D721Med (cell line): ENCODE data around the gene CFAP210.

Source experiments
- DNase-seq: peaks from one replicate; pipeline ENCODE4 v3.0.0; 2011; ENCODE audit warnings: low spot score; ENCODE audit not compliant: insufficient read length
- FAIRE-seq: peaks from 2 replicates; lab custom pipeline; 2011; peaks lifted over from hg19 to GRCh38; lab: Jason Lieb, UNC
- TF ChIP-seq, protein P1 (sequence below): IDR thresholded peaks from 2 replicates; pipeline ENCODE4 v1.5.1; 2012; ENCODE audit warnings: mild to moderate bottlenecking, control low read depth; ENCODE audit not compliant: insufficient read depth; ENCODE audit errors: missing control alignments

CFAP210 gene

DNA sequence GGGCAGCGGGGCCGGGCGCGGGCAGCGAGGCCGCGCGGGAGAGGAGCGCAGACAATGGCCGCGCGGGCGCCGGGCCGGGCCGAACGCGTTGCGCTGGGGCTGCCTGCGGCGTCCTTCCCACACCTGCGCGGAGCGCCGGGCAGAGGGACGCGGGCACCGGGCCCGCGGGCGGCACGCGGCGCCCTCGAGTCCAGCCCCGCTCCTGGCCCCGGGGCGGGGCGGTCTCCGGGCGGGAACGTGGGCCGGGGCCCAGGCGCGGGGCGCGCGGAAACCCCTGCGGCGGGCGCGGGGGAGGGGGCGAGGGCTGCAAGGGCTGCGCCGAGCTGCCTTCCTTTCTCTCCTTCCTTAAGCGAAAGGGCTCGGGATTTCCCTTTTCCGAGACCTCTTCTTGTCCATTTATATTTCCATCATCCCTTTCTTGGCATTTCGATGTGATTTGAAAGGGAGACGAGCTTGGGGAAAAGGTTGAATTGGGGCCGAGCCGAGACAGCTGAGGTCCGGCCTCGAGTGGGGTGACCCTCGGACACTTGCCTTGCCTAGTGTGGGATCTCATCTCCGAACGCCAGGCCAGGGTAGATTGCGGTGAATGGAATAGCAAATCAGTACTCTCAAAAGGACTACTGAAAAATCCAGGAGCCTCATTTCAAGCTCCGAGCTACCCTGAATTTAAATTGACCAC lies 40.1 kb upstream of the CFAP210 start:
- DNase-seq (no peak), FAIRE-seq (no peak)
- TF ChIP-seq, protein P1, sequence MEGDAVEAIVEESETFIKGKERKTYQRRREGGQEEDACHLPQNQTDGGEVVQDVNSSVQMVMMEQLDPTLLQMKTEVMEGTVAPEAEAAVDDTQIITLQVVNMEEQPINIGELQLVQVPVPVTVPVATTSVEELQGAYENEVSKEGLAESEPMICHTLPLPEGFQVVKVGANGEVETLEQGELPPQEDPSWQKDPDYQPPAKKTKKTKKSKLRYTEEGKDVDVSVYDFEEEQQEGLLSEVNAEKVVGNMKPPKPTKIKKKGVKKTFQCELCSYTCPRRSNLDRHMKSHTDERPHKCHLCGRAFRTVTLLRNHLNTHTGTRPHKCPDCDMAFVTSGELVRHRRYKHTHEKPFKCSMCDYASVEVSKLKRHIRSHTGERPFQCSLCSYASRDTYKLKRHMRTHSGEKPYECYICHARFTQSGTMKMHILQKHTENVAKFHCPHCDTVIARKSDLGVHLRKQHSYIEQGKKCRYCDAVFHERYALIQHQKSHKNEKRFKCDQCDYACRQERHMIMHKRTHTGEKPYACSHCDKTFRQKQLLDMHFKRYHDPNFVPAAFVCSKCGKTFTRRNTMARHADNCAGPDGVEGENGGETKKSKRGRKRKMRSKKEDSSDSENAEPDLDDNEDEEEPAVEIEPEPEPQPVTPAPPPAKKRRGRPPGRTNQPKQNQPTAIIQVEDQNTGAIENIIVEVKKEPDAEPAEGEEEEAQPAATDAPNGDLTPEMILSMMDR, result no peak

DNA sequence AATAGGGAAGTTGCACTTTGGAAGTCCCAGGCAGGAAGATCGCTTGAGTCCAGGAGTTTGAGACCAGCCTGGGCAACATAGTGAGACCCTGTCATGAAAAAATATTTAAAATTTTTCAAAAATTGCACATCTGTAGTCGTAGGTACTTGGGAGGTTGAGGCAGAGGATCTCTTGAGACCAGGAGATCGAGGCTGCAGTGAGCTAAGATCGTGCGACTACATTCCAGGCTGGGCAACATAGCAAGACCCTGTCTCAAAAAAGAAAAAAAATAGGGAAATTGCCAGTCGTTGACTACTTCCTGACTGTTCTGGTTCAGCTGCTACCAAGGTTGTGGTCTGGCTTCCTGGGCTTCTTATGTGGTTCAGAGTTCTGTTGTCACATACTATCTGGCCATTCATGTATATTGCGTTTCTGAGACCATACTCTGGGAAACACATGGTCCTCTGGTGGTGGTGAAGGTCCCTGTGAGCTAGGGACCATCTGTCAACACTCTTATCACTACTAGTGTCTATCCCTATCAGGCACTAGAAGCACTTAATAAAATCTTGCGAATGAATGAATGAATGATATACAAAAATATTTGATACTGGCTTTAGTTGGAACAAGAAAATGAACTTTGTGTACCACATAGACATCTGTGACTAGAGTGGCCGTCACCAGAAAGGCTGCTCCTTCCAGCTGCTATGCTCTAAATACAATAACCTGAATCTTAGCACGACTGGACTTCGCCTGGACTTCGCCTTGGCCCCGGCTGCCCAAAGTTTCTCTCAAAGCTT lies 38.6 kb upstream of the CFAP210 start:
- DNase-seq, result no peak
- FAIRE-seq, result no peak
- TF ChIP-seq, protein P1, result no peak

DNA sequence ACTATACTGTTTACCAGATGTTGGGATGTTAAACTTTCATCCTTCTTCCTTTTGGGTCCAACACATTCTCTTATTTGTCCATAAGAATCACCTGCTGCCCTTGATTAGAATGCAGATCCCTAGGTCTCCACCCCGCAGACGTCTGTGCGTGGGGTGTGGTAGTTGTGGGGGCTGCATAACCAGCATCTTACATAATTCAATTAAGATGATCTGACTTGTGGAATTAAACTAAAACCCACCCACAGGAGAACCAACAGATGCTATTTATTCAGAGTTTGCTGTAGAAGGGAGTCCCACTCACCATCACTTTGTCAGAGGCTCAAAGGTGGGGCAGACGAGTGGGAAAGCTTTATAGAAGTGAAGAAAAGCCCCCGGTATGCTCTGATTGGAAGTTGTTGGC lies 37.9 kb upstream of the CFAP210 start:
- DNase-seq (no peak), FAIRE-seq (no peak)
- TF ChIP-seq, protein P1, result no peak

DNA sequence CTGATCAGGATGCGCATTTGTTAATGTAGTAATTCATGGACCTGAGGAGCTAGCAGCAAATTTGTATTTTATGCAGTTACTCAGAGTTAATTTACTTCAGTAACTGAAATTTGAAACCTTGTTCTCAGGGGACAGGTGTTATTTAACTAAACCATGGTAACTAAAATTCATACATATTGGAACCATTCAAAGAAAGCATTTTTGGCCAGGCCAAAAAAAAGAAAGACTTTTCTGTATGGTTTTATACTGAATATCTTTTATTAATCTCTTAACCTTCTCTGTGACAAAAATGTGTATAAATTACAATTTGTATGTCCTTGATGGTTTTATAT lies 35.0 kb upstream of the CFAP210 start:
- DNase-seq, result no peak
- no peak for FAIRE-seq
- TF ChIP-seq, protein P1, result no peak

DNA sequence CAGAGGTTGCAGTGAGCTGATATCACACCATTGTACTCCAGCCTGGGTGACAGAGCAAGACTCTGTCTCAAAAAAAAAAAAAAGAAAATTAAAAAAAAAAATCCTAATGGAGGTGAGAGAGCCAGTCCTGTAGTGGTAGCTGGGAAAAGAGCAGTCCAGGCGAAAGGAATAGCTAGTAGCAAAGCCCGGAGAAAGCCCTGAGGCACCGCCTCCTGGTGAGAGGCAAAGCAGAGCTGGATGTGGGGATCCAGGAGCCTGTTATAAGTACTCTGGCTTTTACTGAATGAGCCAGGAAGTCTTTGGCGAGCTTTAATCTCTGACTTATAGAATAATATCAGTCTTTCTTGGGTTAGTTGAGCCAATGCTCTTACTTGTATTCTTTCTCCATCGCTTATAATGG lies 32.9 kb upstream of the CFAP210 start:
- no peak for FAIRE-seq
- no peak for DNase-seq
- TF ChIP-seq, protein P1, result no peak

DNA sequence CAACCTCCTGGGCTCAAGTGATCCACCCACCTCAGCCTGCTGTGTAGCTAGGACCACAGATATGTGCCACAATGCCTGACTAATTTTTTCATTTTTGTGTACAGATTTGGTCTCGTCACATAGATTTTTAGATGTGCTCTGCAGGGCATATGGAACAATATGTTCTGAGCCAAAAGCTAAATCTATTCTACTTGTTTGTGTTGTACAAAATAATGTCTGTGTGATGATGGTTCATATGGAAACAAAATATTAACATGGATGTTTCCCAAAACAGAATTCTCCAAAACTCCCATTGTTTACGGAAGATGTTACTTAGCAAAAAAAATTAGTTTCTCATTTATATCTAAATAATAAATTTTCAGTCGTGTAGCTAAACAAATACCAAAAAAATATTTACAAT lies 26.8 kb upstream of the CFAP210 start:
- DNase-seq (no peak), FAIRE-seq (no peak)
- TF ChIP-seq, protein P1, result no peak
